Body of pancreas (tissue), 4 donors: Measurements from ENCODE around the gene SLC29A2.

Experiments
- CTCF ChIP-seq, 7 experiments: fragments of 450-650 bp in 4 of 7; fragments of 200-600 bp in 3 of 7; sonication (generic) in 3 of 7; IDR thresholded peaks; one replicate each; pipeline ENCODE4 v1.5.1; 2016 to 2019; ENCODE audit warnings: antibody characterized with exemption in 7 of 7
- POLR2A ChIP-seq, 3 donors: fragments of 450-650 bp; IDR thresholded peaks; one replicate each; pipeline ENCODE4 v1.6.1; 2016; ENCODE audit warnings: antibody characterized with exemption in 3 of 3, mild to moderate bottlenecking in 2 of 3

- TF ChIP-seq POLR2A (IDR thresholded peaks at IDR 0.05) (no peak), CTCF (IDR thresholded peaks at IDR 0.05) (no peak)
Observed at GRCh38 chr11:66315498-66315885, 56.1 kb downstream of the SLC29A2 start.
